AG04450 (cell line): Measurements from ENCODE around the gene SRSF5. TPM values are rescaled to one million over a fixed set of nuclear protein-coding genes. Genes with fewer than 3 reads are reported as not detected.
"Not testable (repeated sequence)": the region's sequence is repeated elsewhere in the genome, so short reads cannot be mapped to it uniquely, and the experiment has no call there.

Experiments
- CTCF ChIA-PET: fragments of 300-600, 350-600 bp; formaldehyde crosslinking; extraction: SDS; loops from one replicate; lab custom pipeline; 2022; ENCODE audit warnings: antibody characterized with exemption, inconsistent platforms; lab: Charles Lee
- POLR2A ChIA-PET: fragments of 350-600 bp; formaldehyde crosslinking; extraction: SDS; loops from one replicate; lab custom pipeline; 2021; ENCODE audit warnings: antibody characterized with exemption, inconsistent platforms; lab: Yijun Ruan, JAX
- DNase-seq: peaks from one replicate; pipeline ENCODE4 v3.0.0-alpha.2; 2011; ENCODE audit warnings: low read depth, low spot score
- H3K27ac ChIP-seq: one replicate; pipeline ENCODE4 v1.5.1; 2012; ENCODE audit warnings: low read depth, low read length, control low read depth
- H3K27me3 ChIP-seq: one replicate; pipeline ENCODE4 v1.6.0; 2012; ENCODE audit warnings: low read length; ENCODE audit not compliant: control insufficient read depth, insufficient read depth
- H3K4me3 ChIP-seq: 2 replicates; pipeline ENCODE4 v1.5.1; 2011; ENCODE audit warnings: mild to moderate bottlenecking, low read depth, low read length, control low read depth
- H3K9me3 ChIP-seq: 2 replicates; pipeline ENCODE4 v1.5.1; 2012; ENCODE audit warnings: low read length; ENCODE audit not compliant: control insufficient read depth, insufficient read depth
- CTCF ChIP-seq: IDR thresholded peaks from 2 replicates; pipeline ENCODE4 v1.5.1; 2011; ENCODE audit warnings: low read depth, low read length, control low read depth, inconsistent platforms
- polyA plus RNA-seq: library from polyadenylated mRNA; depleted of rRNA; stranded (reverse); fragments of >200 nt; gene quantifications from 2 replicates; pipeline ENCODE4 v1.2.3, GENCODE V29; 2011

SRSF5 gene
- polyA plus RNA-seq, 1 experiment: 271 TPM

GRCh38 chr14:69811868-69812252, 44.9 kb downstream of the SRSF5 start:
- Histone ChIP-seq H3K27ac (no peak overlapping the region), H3K27me3 (peaks cover 2% of the 10 kb centered on the region), H3K4me3 (no peak overlapping the region), H3K9me3 (no peaks in the 10 kb centered on the region)
- ChIA-PET POLR2A (no interaction called here), CTCF (no interaction called here)
- DNase-seq: no peak
- no peak for TF ChIP-seq CTCF

GRCh38 chr14:69812711-69813110, 45.8 kb downstream of the SRSF5 start:
- ChIA-PET CTCF (interaction anchor here (0.7 to 1.9 kb wide), 2 partner anchors 183 to 215 kb away, joined by 3 to 7 read pairs; no protein-coding TSS in a partner anchor), POLR2A (no interaction called here)
- Histone ChIP-seq H3K9me3 (no peaks in the 10 kb centered on the region), H3K27ac (no peak overlapping the region), H3K4me3 (no peak overlapping the region), H3K27me3 (peaks cover 4% of the 10 kb centered on the region)
- DNase-seq: no peak
- TF ChIP-seq CTCF: no peak

GRCh38 chr14:69813346-69813745, 46.4 kb downstream of the SRSF5 start:
- POLR2A ChIA-PET, H3K27me3 ChIP-seq: not testable (repeated sequence)
- CTCF ChIA-PET: interaction anchor here (0.7 to 1.9 kb wide), 2 partner anchors 184 to 215 kb away, joined by 3 to 7 read pairs; no protein-coding TSS in a partner anchor

DNA sequence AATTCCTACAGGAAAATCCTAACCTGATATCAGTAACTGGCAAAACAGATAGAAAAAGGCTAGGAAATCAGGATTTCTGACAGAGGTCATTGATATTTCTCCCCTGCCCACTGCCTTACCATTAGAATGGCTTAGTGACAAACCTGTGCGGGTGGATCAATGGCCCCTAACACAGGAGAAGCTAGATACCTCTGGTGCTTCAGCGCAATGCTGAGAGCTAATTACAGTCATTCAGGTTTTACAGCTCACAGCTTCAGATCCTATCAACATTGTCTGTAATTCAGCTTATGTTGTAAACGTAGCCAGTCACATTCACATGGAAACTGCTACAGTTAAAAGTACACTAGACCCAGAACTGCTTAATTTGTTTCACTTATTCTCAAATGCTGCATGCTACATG, 47.5 kb downstream of the SRSF5 start:
- Histone ChIP-seq H3K4me3 (no peak overlapping the region), H3K27ac (no peak overlapping the region), H3K27me3 (peaks cover 4% of the 10 kb centered on the region), H3K9me3 (no peaks in the 10 kb centered on the region)
- DNase-seq: no peak
- no peak for TF ChIP-seq CTCF
- CTCF ChIA-PET: interaction anchor here (1.9 kb wide), 1 partner anchor 214 kb away, joined by 7 read pairs; no protein-coding TSS in a partner anchor
- POLR2A ChIA-PET: no interaction called here

More at GRCh38 chr14:69813346-69813745, 46.4 kb downstream of the SRSF5 start:
- DNase-seq, H3K9me3 ChIP-seq, H3K27ac ChIP-seq, H3K4me3 ChIP-seq: not testable (repeated sequence)

- Histone ChIP-seq H3K9me3 (no peaks in the 10 kb centered on the region), H3K27ac (no peak overlapping the region), H3K27me3 (peaks cover 4% of the 10 kb centered on the region), H3K4me3 (no peak overlapping the region)
- ChIA-PET CTCF (interaction anchor here (4.6 to 4.7 kb wide), 2 partner anchors 212 to 258 kb away, joined by 78 to 142 read pairs; no protein-coding TSS in a partner anchor), POLR2A (no interaction called here)
- TF ChIP-seq CTCF: no peak
- no peak for DNase-seq
These were observed 48.6 kb downstream of the SRSF5 start for GRCh38 chr14:69815556-69815955.
